Activated naive CD4-positive, alpha-beta T cell treated with anti-CD3 and anti-CD28 coated beads for 36 hours (primary cell): ENCODE data around the gene HOXC5. TPM values are rescaled to one million over a fixed set of nuclear protein-coding genes. Genes with fewer than 3 reads are reported as not detected.

Experiments used
- CTCF ChIA-PET: fragments of 350-600 bp; sonication (Branson Sonifier 250); formaldehyde crosslinking; loops from one replicate; lab custom pipeline; 2021; ENCODE audit warnings: antibody characterized with exemption; lab: Charles Lee
- DNase-seq: peaks from one replicate; pipeline ENCODE4 v3.0.0-alpha.2; 2020
- H3K27ac Mint-ChIP-seq: one replicate; pipeline ENCODE4 v1.8.0; 2021; ENCODE audit warnings: mild to moderate bottlenecking, mixed read lengths
- H3K27me3 Mint-ChIP-seq: one replicate; pipeline ENCODE4 v1.8.0; 2021; ENCODE audit warnings: low read depth, mixed read lengths
- H3K36me3 Mint-ChIP-seq: one replicate; pipeline ENCODE4 v1.8.0; 2021; ENCODE audit warnings: low read depth, mixed read lengths
- H3K4me1 Mint-ChIP-seq: one replicate; pipeline ENCODE4 v1.8.0; 2021; ENCODE audit warnings: low read depth, mixed read lengths
- H3K4me3 Mint-ChIP-seq: one replicate; pipeline ENCODE4 v1.8.0; 2021; ENCODE audit warnings: mild to moderate bottlenecking, moderate library complexity, mixed read lengths
- H3K9me3 Mint-ChIP-seq: one replicate; pipeline ENCODE4 v1.8.0; 2021; ENCODE audit warnings: mixed read lengths
- intact Hi-C: fragments of 100-400 bp; cut with micrococcal nuclease; formaldehyde crosslinking; loops from one replicate; pipeline ENCODE4 v1.15.1; 2023
- total RNA-seq, 2 experiments: library from RNA; stranded (reverse); gene quantifications; one replicate each; pipeline ENCODE4 v1.2.3, GENCODE V29; 2021

The HOXC5 gene
- total RNA-seq, 2 experiments from 2014 or later = not detected

- no peaks in the 10 kb centered on the region for H3K9me3 Mint-ChIP-seq
- intact Hi-C loops = loop anchor here (5.0 kb wide), 3 partner anchors 37 to 293 kb away; partner anchors contain the start of genes CBX5, HNRNPA1 and HOXC12
- peaks cover 2% of the 10 kb centered on the region for H3K36me3 Mint-ChIP-seq
- DNase-seq = peak; percentile 66
- CTCF ChIA-PET = interaction anchor here (1.7 to 4.9 kb wide), 3 partner anchors 17 to 216 kb away, joined by 4 to 38 read pairs (median 4); partner anchors contain the start of gene HOXC8
- peaks cover 38% of the 10 kb centered on the region for H3K4me1 Mint-ChIP-seq
- no peak overlapping the region for H3K4me3 Mint-ChIP-seq
- peak overlapping the region; percentile 19 for H3K27ac Mint-ChIP-seq
- H3K27me3 Mint-ChIP-seq = peaks cover 91% of the 10 kb centered on the region
These were observed 43.4 kb upstream of the HOXC5 start for GRCh38 chr12:53989227-53990113.

GRCh38 chr12:53990311-53991076 is 42.4 kb upstream of the HOXC5 start:
- H3K27me3 Mint-ChIP-seq = peaks cover 91% of the 10 kb centered on the region
- no peak overlapping the region for H3K27ac Mint-ChIP-seq
- H3K9me3 Mint-ChIP-seq = no peaks in the 10 kb centered on the region
- DNase-seq = no peak
- peaks cover 2% of the 10 kb centered on the region for H3K36me3 Mint-ChIP-seq
- CTCF ChIA-PET = interaction anchor here (1.0 to 2.1 kb wide), 5 partner anchors 14 to 226 kb away, joined by 3 to 8 read pairs (median 3); partner anchors contain the start of genes HOXC5 and HOXC8
- intact Hi-C loops = no loop called here
- H3K4me3 Mint-ChIP-seq = no peak overlapping the region
- peaks cover 38% of the 10 kb centered on the region for H3K4me1 Mint-ChIP-seq

GRCh38 chr12:53991077-53991460 is 41.8 kb upstream of the HOXC5 start:
- CTCF ChIA-PET = interaction anchor here (0.6 to 2.1 kb wide), 6 partner anchors 13 to 226 kb away, joined by 3 to 8 read pairs (median 3); partner anchors contain the start of genes HOXC5 and HOXC8
- Mint-ChIP-seq H3K27me3 (peaks cover 87% of the 10 kb centered on the region), H3K4me1 (peaks cover 41% of the 10 kb centered on the region), H3K36me3 (peaks cover 2% of the 10 kb centered on the region), H3K9me3 (no peaks in the 10 kb centered on the region), H3K27ac (no peak overlapping the region), H3K4me3 (no peak overlapping the region)
- DNase-seq = no peak
- intact Hi-C loops = no loop called here

- Mint-ChIP-seq H3K27me3 (peaks cover 81% of the 10 kb centered on the region), H3K4me3 (no peak overlapping the region), H3K27ac (no peak overlapping the region), H3K9me3 (no peaks in the 10 kb centered on the region), H3K36me3 (peaks cover 2% of the 10 kb centered on the region), H3K4me1 (peaks cover 47% of the 10 kb centered on the region)
- CTCF ChIA-PET = interaction anchor here (0.5 to 2.1 kb wide), 6 partner anchors 12 to 342 kb away, joined by 3 to 8 read pairs (median 6); partner anchors contain the start of gene HOXC8
- intact Hi-C loops = no loop called here
- no peak for DNase-seq
These were observed 40.4 kb upstream of the HOXC5 start for GRCh38 chr12:53992377-53992889.

- intact Hi-C loops = no loop called here
- CTCF ChIA-PET = interaction anchor here (0.7 to 1.7 kb wide), 5 partner anchors 13 to 199 kb away, joined by 3 to 7 read pairs (median 4); partner anchors contain the start of genes HOXC5 and HOXC8
- Mint-ChIP-seq H3K27me3 (peaks cover 81% of the 10 kb centered on the region), H3K9me3 (no peaks in the 10 kb centered on the region), H3K4me3 (no peak overlapping the region), H3K27ac (no peak overlapping the region), H3K4me1 (peaks cover 52% of the 10 kb centered on the region), H3K36me3 (peaks cover 2% of the 10 kb centered on the region)
- DNase-seq = no peak
These were observed 39.5 kb upstream of the HOXC5 start for GRCh38 chr12:53993162-53994008.

- intact Hi-C loops = no loop called here
- Mint-ChIP-seq H3K36me3 (peaks cover 2% of the 10 kb centered on the region), H3K27ac (no peak overlapping the region), H3K9me3 (no peaks in the 10 kb centered on the region), H3K27me3 (peaks cover 82% of the 10 kb centered on the region), H3K4me3 (no peak overlapping the region), H3K4me1 (peaks cover 50% of the 10 kb centered on the region)
- DNase-seq = no peak
- CTCF ChIA-PET = interaction anchor here (0.7 to 1.1 kb wide), 2 partner anchors 13 to 38 kb away, joined by 3 read pairs; partner anchors contain the start of gene HOXC5
These were observed 38.9 kb upstream of the HOXC5 start for GRCh38 chr12:53994009-53994263.

- Mint-ChIP-seq H3K4me1 (peaks cover 47% of the 10 kb centered on the region), H3K36me3 (peaks cover 2% of the 10 kb centered on the region), H3K27ac (no peak overlapping the region), H3K4me3 (peak overlapping the region; percentile 74), H3K27me3 (peaks cover 82% of the 10 kb centered on the region), H3K9me3 (no peaks in the 10 kb centered on the region)
- no peak for DNase-seq
- intact Hi-C loops = loop anchor here (5.0 kb wide), 1 partner anchor 37 kb away; no protein-coding TSS in a partner anchor
- CTCF ChIA-PET = interaction anchor here (0.7 to 1.1 kb wide), 2 partner anchors 12 to 38 kb away, joined by 3 read pairs; partner anchors contain the start of gene HOXC5
These were observed 38.4 kb upstream of the HOXC5 start for GRCh38 chr12:53994264-53995001.

GRCh38 chr12:53995002-53995377 is 37.9 kb upstream of the HOXC5 start:
- no peak overlapping the region for H3K27ac Mint-ChIP-seq
- CTCF ChIA-PET = no interaction called here
- DNase-seq = peak; percentile 40
- no peaks in the 10 kb centered on the region for H3K9me3 Mint-ChIP-seq
- intact Hi-C loops = loop anchor here (5.0 kb wide), 1 partner anchor 38 kb away; no protein-coding TSS in a partner anchor
- peaks cover 79% of the 10 kb centered on the region for H3K27me3 Mint-ChIP-seq
- peak overlapping the region; percentile 74 for H3K4me3 Mint-ChIP-seq
- H3K36me3 Mint-ChIP-seq = peaks cover 2% of the 10 kb centered on the region
- H3K4me1 Mint-ChIP-seq = peaks cover 42% of the 10 kb centered on the region

- CTCF ChIA-PET = no interaction called here
- Mint-ChIP-seq H3K4me1 (peaks cover 36% of the 10 kb centered on the region), H3K27me3 (peaks cover 79% of the 10 kb centered on the region), H3K9me3 (no peaks in the 10 kb centered on the region), H3K4me3 (peak overlapping the region; percentile 74), H3K36me3 (peaks cover 2% of the 10 kb centered on the region), H3K27ac (no peak overlapping the region)
- intact Hi-C loops = loop anchor here (1.0 to 5.0 kb wide), 2 partner anchors 10 to 38 kb away; partner anchors contain the start of gene HOXC10
- peak; percentile 36 for DNase-seq
These were observed 37.2 kb upstream of the HOXC5 start for GRCh38 chr12:53995378-53996239.
